ENCODE data around the gene IFFO2. TPM values are rescaled to one million over a fixed set of nuclear protein-coding genes. Genes with fewer than 3 reads are reported as not detected.

Gene IFFO2
- total and polyA plus RNA-seq, 2 of the 8 experiments (the other 6 are each of a cell fraction or from before 2014, with no cell fraction given) = 6.6 to 10.4 TPM

- TF ChIP-seq KDM5A (IDR thresholded peaks at IDR 0.05; ENCODE audit: low read length) = no peak
- TF ChIP-seq PHF8 (conservative IDR thresholded peaks at IDR 0.05; ENCODE audit: low read depth, low read length) = no peak
- TF ChIP-seq RXRA (IDR thresholded peaks at IDR 0.05; ENCODE audit: insufficient read depth, low read depth, low read length) = no peak
- no peak for TF ChIP-seq CHD2 (IDR thresholded peaks at IDR 0.05; ENCODE audit: low read length)
- no peak for TF ChIP-seq RFX5 (IDR thresholded peaks at IDR 0.05; ENCODE audit: borderline replicate concordance, low read depth, low read length)
- no peak for TF ChIP-seq SP2 (IDR thresholded peaks at IDR 0.05; ENCODE audit: low read length)
- no peak for TF ChIP-seq ASH2L (IDR thresholded peaks at IDR 0.05; ENCODE audit: low read length)
- TF ChIP-seq HDAC2 (IDR thresholded peaks at IDR 0.05; ENCODE audit: borderline replicate concordance in 1 of 2, low read depth in 2 of 2, low read length in 2 of 2) = no peak
- no peak for TF ChIP-seq MAX (IDR thresholded peaks at IDR 0.05)
- TF ChIP-seq SIN3A (conservative IDR thresholded peaks at IDR 0.05 in 1 of 2, IDR thresholded peaks at IDR 0.05 in 1 of 2; ENCODE audit: low read depth in 1 of 2, low read length in 2 of 2) = no peak
- no peak for TF ChIP-seq POLR2A (IDR thresholded peaks at IDR 0.05; ENCODE audit: control extremely low read depth in 1 of 2, low read depth in 2 of 2, low read length in 2 of 2)
- no peak for FAIRE-seq
- CTCF ChIA-PET (ENCODE audit: partially characterized antibody) = interaction anchor here (0.5 to 2.6 kb wide), 6 partner anchors 10 to 612 kb away, joined by 3 to 9 read pairs (median 3); no protein-coding TSS in a partner anchor
Measured at GRCh38 chr1:18962121-18962721, 5.7 kb upstream of the IFFO2 start.

More at GRCh38 chr1:18962121-18962721, 5.7 kb upstream of the IFFO2 start:
- Histone ChIP-seq H4K5ac (ENCODE audit: insufficient read length, low read depth, low read length) (no peak overlapping the region), H4K20me1 (replicated peaks in 1 of 2; ENCODE audit: control insufficient read depth in 1 of 2, insufficient read depth in 2 of 2, low read length in 2 of 2) (no peaks in the 10 kb centered on the region), H3K18ac (ENCODE audit: extremely low read depth, low read length) (no peak overlapping the region), H2AFZ (ENCODE audit: low read length) (no peak overlapping the region), H3K79me1 (ENCODE audit: low read depth, low read length) (no peaks in the 10 kb centered on the region), H2BK120ac (replicated peaks; ENCODE audit: low read depth, low read length) (no peak overlapping the region), H3K4me1 (replicated peaks in 1 of 4; ENCODE audit: control insufficient read depth in 3 of 4, insufficient read depth in 4 of 4, low read length in 3 of 4) (peaks cover 0 to 8% (median 3%) of the 10 kb centered on the region in 4 experiments; a peak in 5 of 7 replicates), H3K27me3 (replicated peaks in 1 of 4; ENCODE audit: control insufficient read depth in 3 of 4, extremely low read depth in 1 of 4, insufficient read depth in 3 of 4, low read length in 3 of 4) (peaks cover 5 to 20% (median 9%) of the 10 kb centered on the region in 4 experiments; a peak in 6 of 7 replicates), H3K56ac (replicated peaks; ENCODE audit: insufficient read length, low read depth, low read length) (no peak overlapping the region), H3K79me2 (ENCODE audit: control insufficient read depth in 1 of 2, insufficient read depth in 2 of 2, low read length in 2 of 2) (no peaks in the 10 kb centered on the region), H2BK12ac (ENCODE audit: low read depth, low read length) (no peak overlapping the region), H3K36me3 (ENCODE audit: control insufficient read depth in 2 of 4, insufficient read depth in 4 of 4, low read length in 3 of 4) (no peaks in the 10 kb centered on the region), H2BK15ac (ENCODE audit: low read length) (no peak overlapping the region), H4K91ac (replicated peaks; ENCODE audit: insufficient read length, low read length) (no peak overlapping the region), H2AK5ac (ENCODE audit: low read depth, low read length) (no peak overlapping the region), H2BK20ac (ENCODE audit: low read length) (no peak overlapping the region), H3K4me3 (ENCODE audit: extremely low read depth in 1 of 4, insufficient read depth in 2 of 4, low read depth in 3 of 4, low read length in 4 of 4) (no peak overlapping the region), H3K9me3 (ENCODE audit: insufficient read depth in 2 of 2, low read depth in 1 of 2, low read length in 1 of 2) (no peaks in the 10 kb centered on the region), H2BK5ac (ENCODE audit: low read depth, low read length) (no peak overlapping the region), H3K9ac (replicated peaks in 1 of 4; ENCODE audit: extremely low read depth in 1 of 4, low read depth in 3 of 4, low read length in 3 of 4) (no peak overlapping the region), H3K14ac (ENCODE audit: insufficient read length) (no peak overlapping the region), H3K4ac (replicated peaks; ENCODE audit: insufficient read length, low read depth, low read length) (no peak overlapping the region), H4K8ac (ENCODE audit: extremely low read depth, insufficient read depth, low read length) (no peak overlapping the region; the same call in 1 of the 2 replicates), H3K27ac (ENCODE audit: low read depth, low read length) (no peak overlapping the region), H3K23ac (ENCODE audit: insufficient read length) (no peak overlapping the region), H3K23me2 (ENCODE audit: low read depth, low read length) (peaks cover 1% of the 10 kb centered on the region; the same call in 1 of the 2 replicates), H3K4me2 (ENCODE audit: insufficient read depth in 1 of 2, low read depth in 2 of 2, low read length in 2 of 2) (no peak overlapping the region)
- POLR2A ChIA-PET (ENCODE audit: partially characterized antibody) = interaction anchor here (1.1 to 1.2 kb wide), 2 partner anchors 24 to 60 kb away, joined by 3 to 4 read pairs; partner anchors contain the start of gene ALDH4A1
- WGBS, 2 experiments (ENCODE audit: extremely low coverage in 1 of 2, insufficient coverage in 1 of 2, insufficient read length in 1 of 2, insufficient replicate concordance in 2 of 2, low coverage in 1 of 2, low lambda C conversion rate in 2 of 2, missing lambda C conversion rate in 1 of 2) = 90% methylated on average over 9 of the region's 9 CpGs; no CpG with 5 or more reads in 1 of the 2 experiments
- no peak for DNase-seq (ENCODE audit: low read depth in 1 of 2, low spot score in 2 of 2)
